GM21526 (cell line): ENCODE measurements around the gene EXOC3L1.

Experiments used
- ATAC-seq: cut with Tn5 transposase; IDR thresholded peaks from one replicate; pipeline ENCODE4 v1.9.1; 2021; ENCODE audit warnings: moderate library complexity; ENCODE audit not compliant: unreplicated experiment, low FRiP score

Gene EXOC3L1

DNA sequence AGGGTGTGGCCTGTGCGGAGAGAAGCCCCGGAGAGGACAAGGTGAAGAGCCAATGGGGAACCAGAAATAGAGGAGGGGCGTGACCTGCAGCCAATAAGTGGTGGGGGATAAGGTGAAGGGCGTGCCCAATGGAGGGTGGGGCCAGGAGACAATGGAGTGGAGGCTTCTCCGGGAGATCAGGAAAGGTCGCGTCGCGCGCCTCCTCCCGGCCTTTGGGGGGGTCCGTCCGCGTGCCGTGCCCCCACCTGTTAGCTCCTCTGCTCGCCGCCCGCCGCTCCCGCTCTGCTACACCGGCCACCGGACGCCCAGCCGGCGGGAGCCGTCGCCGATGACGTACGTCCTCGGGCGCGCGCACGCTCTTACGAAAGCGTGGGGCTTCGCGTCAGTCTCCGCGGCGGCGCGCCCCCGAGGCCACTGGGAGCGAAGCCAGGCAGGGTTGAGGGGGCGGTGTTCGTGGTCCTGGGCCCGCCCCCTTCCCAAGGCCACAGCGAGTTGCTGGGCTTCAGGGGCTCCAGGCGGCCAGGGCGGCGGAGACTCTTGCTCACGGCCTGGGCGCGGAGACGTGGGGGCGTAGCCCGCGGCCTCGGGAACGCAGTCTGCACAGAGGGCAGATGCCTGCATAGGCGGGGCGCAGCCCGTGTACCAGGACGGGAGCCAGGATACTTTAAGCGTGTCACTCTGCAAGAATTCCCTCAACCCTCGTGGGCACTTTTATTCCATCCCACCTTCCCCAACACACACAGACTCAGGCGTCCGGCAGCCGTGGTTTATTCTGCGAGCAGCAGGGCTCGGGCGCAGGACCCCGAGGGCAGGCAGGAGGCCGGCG, 6.1 kb downstream of the EXOC3L1 start, which contains the start of gene MATCAP1:
TSS of gene MATCAP1 (minus strand) at position 337 of the 826 bp plus-strand sequence. CDS start 3,353 bp downstream, outside the sequence.
- ATAC-seq: peak; percentile 81

DNA sequence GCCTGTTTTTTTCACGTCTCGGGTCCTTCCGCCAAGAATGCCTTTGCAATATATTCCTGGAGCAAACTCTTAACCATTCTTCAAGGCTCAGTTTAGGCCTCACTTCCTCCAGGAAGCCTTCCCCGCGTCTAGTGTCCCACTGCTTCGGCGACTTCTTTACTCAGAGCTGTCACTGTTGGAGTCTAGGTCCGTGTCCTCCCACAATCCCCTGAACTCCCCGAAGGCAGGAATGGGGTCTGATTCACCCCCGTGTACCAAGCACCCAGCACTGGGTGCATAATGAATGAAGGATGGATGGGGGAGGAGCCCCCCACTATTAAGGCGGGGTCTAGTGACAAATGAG, 6.7 kb downstream of the EXOC3L1 start:
- ATAC-seq: no peak

DNA sequence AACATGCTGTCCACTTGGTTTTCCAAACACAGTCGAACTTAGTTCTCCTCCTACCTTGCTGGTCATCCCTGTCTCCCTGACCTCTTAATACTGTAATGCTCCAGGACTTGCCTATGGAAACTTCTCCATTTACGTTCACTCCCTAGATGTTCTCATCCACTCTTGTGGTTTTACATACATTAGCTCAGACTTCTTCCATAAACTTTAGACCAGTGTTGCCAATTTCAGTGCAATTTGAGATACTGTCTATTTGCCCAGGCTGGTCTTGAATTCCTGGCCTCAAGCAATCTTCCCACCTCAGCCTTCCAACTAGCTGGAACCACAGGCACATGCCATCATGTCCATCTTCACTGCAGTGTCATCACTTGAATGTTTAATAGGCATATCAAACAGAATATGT, 7.6 kb downstream of the EXOC3L1 start:
- no peak for ATAC-seq

DNA sequence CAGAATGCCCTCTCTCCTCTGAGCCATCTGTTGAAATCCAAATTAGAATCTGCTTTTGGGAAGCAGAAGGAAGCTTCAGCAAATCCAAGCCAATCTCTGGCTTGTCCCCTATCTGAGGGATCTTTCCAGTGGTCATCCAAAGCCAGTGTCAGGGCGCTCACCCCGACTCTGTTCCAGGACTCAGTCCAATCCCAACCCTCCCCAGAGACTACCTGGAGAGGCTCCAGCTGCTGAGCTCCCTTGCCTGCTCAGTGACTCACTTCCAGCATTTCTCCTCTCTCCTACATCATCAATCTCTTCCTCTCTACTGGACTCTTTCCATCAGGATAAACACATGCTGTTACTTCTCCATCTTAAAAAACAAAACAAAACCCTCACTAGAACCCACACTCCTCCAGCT, 8.6 kb downstream of the EXOC3L1 start:
- no peak for ATAC-seq

DNA sequence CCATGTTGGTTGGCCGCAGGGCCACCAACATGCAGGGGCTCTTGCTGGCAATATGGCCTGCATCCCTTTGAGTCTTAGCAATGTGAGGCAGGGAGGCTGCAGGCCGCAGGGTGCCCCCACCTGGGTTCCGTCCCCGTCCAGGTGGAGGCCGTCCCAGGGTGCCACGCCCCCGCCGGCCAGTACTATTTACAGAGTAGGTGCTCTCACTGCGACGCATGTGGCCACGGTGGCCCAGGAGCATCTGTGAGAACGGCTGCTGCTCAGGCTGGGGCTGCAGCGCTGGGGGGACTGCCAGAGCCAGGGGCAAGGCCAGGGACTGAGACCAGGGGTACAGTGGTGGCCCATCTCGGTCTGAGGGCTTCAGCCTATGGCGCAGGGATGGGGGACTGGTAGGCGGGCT, 9.8 kb downstream of the EXOC3L1 start:
- no peak for ATAC-seq

DNA sequence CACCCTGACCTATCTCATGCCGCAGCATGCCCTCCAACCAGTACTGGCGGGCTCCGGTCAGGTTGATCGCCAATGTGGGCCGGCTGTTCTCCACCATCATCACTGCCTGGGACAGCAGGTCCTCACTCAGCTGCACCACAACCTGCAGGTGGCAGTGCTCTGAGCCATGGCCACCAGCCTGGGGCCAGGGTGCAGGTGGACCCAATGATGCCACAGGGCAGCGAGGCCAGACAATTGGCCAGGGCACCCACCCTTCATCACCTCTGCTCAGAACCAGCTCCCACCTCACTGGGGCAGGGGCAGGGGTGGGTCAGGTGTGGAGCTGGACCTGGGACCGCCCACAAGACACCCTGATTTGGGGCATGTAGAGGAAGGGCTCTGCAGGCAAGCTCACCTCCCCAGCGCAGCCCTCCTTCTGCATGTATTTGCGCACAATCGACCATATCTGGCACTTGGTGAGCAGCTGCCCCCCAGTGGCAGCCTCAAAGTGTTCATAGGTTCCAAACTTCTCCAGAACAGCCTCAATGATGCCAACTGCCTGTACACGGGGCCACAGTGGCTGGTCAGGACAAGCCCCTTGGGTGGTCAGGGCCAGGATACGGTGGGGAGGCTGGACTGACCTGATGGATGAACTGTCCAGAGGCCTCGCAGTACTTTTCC, 10.4 kb downstream of the EXOC3L1 start:
- no peak for ATAC-seq

DNA sequence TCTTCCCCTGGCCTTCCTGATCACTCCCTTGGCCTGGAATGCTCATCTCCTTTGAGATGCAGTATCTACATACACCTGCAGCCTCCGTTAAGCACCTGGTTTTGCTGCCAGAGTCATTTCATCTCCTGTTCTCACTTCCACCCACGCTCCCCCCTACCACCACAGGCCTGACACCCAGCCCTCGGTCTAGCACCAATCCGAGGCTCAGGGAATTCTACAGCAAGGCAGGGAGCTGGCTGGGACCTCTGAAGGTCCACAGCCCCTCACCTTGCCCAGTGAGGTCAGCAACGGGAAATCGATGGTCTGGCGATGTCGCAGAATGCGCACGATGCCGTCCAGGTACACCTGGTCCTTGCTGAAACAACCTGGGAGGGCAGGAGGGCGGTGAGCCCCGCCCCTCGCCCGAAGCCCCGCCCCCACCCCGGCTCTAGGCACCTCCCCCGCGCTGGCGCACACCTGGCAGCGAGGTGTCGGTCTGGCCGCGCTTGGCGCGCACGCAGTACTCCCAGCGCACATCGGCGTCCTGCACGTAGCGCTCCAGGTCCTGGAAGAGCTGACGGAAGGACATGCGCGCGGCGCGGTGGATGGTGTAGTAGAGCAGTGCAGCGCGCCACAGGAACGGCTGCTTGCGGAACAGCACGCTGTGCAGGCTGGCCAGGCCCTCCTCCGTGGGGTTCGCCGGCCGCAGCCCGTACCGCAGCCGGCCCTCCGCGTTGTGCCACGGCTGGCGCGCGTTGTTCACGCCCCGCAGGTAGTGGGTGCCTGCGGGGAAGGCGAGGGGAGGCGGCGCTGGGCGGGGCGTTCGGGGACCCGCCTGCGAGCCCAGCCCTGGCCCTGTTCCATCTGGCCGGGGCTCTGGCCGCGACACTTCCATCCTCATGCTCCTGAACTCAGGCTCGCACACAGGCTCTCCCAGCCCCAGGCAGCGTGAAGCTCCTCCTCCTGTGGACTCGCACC, 11.9 kb downstream of the EXOC3L1 start:
- no peak for ATAC-seq

DNA sequence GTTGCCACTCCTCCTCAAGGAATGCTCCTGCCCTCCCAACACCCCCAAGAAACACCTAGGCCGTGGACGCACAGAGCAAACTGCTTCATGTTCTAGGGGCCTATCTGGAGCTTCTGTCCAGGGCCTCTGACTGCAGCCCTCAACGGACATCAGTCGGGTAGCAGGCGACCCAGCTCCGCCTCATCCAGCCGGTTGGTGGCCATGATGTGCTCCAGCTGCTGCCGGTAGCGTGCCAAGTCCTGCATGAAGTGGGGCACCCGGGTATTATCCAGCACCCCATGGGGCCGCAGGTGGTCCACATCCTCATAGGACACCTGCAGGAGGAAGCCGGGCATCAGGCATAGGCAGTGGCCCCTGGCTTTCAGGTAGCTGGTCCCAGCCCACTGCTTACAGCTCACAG, 13.3 kb downstream of the EXOC3L1 start:
- ATAC-seq: no peak

DNA sequence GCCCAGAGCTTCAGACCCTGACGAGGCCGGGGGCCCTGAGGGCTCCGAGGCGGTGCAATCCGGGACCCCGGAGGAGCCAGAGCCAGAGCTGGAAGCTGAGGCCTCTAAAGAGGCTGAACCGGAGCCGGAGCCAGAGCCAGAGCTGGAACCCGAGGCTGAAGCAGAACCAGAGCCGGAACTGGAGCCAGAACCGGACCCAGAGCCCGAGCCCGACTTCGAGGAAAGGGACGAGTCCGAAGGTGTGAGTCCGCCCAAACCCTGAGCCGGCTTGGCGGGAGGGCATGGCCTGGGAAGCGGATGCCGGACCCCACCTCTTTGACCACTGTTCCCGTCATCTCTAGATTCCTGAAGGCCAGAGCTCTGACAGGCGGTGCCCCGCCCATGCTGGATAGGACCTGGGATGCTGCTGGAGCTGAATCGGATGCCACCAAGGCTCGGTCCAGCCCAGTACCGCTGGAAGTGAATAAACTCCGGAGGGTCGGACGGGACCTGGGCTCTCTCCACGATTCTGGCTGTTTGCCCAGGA, 15.2 kb downstream of the EXOC3L1 start:
- no peak for ATAC-seq

DNA sequence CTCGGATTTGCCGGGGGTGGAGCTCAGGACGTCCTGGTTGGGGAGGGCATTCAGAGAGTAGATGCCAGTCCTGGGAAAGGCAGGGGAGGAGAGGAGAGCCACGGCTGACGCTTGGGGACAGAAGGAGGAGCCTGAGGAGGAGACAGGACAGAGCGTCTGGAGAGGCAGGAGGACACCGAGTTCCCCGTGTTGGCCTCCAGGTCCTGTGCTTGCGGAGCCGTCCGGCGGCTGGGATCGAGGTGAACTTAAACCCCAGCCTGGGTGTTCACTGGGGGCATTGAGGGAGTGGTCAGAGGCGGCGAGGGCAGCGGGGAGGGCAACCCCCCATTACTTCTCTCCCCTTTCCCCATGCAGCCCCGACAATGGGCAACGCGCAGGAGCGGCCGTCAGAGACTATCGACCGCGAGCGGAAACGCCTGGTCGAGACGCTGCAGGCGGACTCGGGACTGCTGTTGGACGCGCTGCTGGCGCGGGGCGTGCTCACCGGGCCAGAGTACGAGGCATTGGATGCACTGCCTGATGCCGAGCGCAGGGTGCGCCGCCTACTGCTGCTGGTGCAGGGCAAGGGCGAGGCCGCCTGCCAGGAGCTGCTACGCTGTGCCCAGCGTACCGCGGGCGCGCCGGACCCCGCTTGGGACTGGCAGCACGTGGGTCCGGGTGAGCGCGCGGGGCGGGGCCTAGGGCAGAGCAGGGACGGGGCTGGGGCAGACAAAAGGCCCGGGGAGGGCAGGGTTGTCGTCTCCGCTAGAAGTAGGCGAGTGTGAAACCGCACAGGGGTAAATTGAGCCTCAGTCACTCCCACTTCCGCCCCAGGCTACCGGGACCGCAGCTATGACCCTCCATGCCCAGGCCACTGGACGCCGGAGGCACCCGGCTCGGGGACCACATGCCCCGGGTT, 15.9 kb downstream of the EXOC3L1 start:
- ATAC-seq: no peak

DNA sequence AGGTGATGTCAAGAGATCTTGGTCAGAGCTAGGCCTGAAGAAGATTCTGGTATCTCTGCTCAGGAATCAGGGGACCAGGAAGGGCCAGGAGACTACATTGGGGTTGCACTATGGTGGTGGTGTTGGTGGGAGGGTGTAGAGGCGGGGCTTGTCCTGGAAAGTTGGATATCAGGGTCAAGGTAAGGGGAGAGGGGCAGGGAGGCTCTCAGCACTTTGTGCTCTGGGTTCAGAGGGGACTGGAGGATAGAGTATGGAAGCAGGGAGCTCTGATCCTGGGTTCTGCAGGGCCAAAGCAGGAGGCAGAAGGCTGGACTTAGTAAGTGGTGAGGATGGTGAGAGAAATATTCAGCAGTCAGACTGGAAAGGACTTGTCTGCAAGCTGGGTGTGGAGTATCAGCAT, 16.6 kb downstream of the EXOC3L1 start:
- no peak for ATAC-seq

DNA sequence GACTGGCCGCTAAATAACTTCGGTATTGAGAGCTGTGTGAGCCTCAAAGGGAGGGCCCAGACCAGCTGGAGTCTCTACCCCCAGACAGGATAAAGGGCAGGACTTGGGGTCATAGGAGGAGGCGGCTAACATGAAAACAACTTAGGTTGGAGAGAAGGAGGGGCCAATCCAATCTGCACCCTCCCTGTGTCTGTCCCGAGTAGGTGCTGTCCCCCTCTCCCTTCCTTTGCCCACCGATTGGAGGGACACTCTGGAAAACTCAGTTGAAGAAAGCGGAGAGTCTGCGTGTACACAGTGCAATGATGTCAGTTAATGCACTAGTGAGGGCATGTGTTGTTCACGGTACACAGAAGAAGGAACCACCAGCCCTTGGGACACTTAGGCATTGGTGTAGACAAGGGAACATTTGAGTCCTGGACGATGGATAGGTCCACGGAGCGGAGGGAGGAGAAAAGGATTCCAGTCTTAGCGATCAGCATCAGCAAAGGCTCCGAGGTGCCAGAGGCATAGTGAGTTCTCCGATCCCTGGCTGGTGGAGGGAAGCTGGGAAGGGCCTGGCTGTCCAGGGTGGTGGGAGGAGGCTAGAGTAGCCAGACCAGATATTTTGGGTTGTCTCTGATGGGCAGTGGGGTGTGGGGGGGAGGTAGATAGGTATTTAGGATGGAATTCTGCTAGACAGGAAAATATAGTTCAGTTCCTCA, 18.8 kb downstream of the EXOC3L1 start:
- ATAC-seq: no peak

DNA sequence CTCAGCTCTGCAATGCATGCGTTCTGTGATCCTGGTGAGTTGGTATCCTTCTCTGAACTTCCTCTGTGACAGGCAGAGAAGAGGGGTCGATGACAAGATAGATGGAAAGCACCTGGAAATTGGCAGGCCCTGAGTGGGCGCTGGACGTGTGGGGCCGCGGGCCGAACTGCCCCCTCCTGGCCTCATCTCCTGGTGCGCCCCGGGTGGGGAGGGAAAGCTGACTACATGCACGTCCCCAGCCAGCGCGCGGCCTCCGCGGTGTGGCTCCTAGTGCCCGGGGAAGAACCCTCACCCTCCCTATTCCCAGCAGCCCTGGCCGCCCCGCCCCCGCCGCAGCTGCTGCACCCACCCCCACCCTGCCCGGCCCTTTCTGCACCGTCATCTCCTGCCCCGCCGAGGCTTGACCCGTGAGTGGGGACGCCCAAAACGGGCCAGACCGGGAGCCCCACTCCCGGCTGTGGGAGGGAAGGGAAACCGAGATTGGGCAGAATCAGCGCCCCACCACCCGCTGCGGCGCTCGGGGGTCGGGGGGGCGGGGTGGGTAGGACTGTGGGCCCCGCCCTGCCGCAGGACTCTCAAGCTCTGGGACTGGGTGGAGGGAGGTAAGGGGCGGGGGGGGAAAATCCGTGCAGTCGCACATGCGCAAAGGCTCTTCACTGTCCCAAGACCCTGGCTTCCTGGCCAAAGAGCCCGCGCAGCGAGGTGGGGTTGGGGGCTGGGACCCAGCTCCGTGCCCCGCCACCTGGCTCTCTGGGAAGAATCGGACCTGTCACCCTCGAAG, 19.6 kb downstream of the EXOC3L1 start, which contains the start of gene NOL3:
TSS of gene NOL3 (plus strand) at position 371 of the 781 bp plus-strand sequence.
- no peak for ATAC-seq

DNA sequence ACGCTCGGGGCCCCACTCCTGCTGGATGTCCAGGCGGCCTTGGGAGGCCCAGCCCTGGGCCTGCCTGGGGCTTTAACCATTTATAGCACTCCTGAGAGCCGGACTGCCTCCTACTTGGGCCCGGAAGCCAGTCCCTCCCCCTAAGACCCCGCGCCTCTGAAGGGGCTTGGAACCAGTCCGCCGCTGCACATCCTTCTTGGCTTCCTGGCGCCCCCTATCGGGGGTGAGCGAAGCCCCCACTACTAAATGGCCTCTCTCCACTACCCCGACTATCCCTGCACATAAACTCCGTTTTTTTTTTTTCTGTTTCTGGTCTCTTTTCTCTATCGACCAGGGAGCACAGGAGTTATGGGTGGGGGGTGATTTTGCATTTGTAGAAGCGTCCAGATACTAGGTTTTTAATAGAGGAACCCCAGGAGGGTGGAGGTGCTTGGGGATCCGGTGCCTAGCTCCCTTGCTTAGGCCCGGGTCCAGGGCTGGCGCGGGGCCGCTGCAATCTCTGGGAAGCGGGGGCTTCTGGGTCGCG, 20.2 kb downstream of the EXOC3L1 start:
- ATAC-seq: no peak

DNA sequence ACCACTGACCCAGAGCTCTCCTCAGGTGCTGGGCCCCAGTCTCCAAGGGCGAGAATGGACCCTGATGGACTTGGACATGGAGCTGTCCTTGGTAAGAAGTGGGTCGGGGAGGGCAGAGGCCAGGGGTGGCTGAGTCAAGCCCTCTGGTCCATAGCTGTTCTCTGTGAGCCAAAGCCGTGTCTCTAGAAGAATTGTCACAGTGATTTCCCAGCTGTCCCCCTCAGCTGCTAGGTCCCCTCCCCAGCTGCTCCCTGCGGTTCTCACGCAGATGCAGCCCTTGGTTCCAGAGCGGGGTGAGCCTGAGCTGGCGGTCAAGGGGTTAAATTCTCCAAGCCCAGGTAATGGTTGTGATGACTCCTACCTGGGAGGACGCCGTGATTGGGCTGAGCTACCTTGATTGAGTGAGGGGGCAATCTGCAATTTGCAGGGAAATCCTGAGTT, 20.9 kb downstream of the EXOC3L1 start:
- no peak for ATAC-seq

DNA sequence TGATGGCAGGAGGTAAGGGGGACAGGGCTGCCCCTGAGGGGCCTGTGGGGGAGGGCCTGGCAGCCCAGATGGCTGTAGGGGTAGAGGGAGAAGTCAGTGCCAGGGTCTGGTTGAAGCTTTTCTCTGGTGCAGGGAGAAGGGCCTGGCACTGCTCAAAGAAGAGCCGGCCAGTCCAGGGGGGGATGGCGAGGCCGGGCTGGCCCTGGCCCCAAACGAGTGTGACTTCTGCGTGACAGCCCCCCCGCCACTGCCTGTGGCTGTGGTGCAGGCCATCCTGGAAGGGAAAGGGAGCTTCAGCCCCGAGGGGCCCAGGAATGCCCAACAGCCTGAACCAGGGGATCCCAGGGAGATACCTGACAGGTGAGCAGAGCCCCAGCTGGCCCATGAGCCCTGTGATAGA, 22.3 kb downstream of the EXOC3L1 start:
- ATAC-seq: no peak

DNA sequence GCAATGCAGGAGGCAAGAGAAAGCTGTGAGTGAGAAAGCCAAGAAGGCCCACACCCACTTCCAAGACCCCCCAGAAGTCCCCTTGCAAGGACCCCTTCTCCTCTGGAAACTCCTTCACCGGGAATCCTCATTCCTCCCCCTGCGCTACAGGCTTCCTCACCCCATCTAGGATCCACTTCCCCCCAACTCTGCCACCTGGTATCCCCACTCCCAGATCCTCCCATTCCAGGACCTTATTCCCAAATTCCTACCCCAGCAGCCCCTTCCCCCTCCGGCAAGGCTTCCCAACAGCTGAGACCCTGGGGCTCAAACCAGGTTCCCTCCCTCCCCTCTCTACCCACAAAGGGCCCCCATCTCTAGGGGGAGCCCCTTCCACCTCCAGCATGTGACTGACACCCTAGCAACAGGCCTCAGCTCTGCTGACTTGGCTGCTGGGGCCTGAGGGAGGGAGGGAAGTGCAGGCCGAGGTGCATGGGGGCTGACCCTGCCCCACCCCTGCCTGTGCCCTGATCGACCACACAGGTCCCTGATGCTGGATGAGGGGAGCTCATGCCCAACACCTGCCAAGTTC, 23.3 kb downstream of the EXOC3L1 start:
- ATAC-seq: no peak

DNA sequence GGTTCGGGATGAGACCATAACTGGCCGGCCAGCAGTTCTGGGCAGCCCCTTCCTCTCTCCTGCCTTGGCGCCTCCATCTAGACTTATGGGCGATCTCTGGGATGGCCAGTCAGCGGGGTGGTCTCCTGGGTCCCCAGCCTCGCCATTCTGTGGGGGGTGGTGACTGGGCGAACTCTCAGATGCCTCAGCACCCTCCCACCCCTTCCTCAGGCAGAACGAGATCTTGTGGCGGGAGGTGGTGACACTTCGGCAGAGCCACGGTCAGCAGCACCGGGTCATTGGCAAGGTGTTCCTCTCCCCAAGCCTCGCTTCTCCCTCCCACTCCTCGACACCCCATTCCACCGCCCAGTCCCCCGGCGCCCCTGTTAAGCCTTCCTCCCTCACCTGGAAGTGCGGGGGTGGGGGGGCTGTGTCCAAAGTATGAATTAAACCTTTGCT, 23.8 kb downstream of the EXOC3L1 start:
- ATAC-seq: no peak
